Transverse colon (tissue), 4 donors: ENCODE measurements around the gene DPY19L3. TPM values are rescaled to one million over a fixed set of nuclear protein-coding genes. Genes with fewer than 3 reads are reported as not detected.

ENCODE experiments used
- DNase-seq: peaks from one replicate; pipeline ENCODE4 v3.0.0-alpha.2; 2019
- H3K27ac ChIP-seq, 4 donors: fragments of 200-600 bp; sonication (generic); 2 replicates each; pipeline ENCODE4 v1.5.1; 2016 to 2018; ENCODE audit warnings: inconsistent platforms in 4 of 4
- H3K27me3 ChIP-seq: fragments of 200-600 bp; sonication (generic); 2 replicates; pipeline ENCODE4 v1.5.1; 2017; ENCODE audit warnings: inconsistent platforms
- H3K36me3 ChIP-seq, 4 donors: fragments of 200-600 bp; sonication (generic); 2 replicates each; pipeline ENCODE4 v1.5.1; 2017 to 2019; ENCODE audit warnings: inconsistent platforms in 4 of 4
- H3K4me1 ChIP-seq, 4 donors: fragments of 200-600 bp; sonication (generic); 2 replicates each; pipeline ENCODE4 v1.5.1; 2017 to 2020; ENCODE audit warnings: inconsistent platforms in 4 of 4
- H3K4me3 ChIP-seq, 4 donors: fragments of 200-600 bp; sonication (generic); 1 replicate in 1 of 4; 2 replicates in 3 of 4; pipeline versions ENCODE4 v1.5.1 to v1.6.1; 2017 to 2019; ENCODE audit warnings: inconsistent platforms in 4 of 4
- H3K9me3 ChIP-seq, 2 donors: fragments of 200-600 bp; sonication (generic); 2 replicates each; pipeline ENCODE4 v1.5.1; 2017 to 2019; ENCODE audit warnings: inconsistent platforms in 2 of 2
- CTCF ChIP-seq, 5 experiments: fragments of 200-600 bp in 3 of 5; fragments of 450-650 bp in 2 of 5; sonication (generic) in 3 of 5; IDR thresholded peaks; 1 replicate in 2 of 5; 2 replicates in 3 of 5; pipeline ENCODE4 v1.5.1; 2016 to 2017; ENCODE audit warnings: antibody characterized with exemption in 5 of 5, inconsistent platforms in 3 of 5, mild to moderate bottlenecking in 2 of 5, moderate library complexity in 1 of 5
- EP300 ChIP-seq: sonication (generic); formaldehyde crosslinking; IDR thresholded peaks from one replicate; pipeline ENCODE4 v1.6.1; 2017; ENCODE audit warnings: antibody characterized with exemption, low read depth
- POLR2A ChIP-seq: fragments of 450-650 bp; IDR thresholded peaks from one replicate; pipeline ENCODE4 v1.6.1; 2016; ENCODE audit warnings: antibody characterized with exemption, mild to moderate bottlenecking, moderate library complexity
- POLR2AphosphoS5 ChIP-seq, 3 donors: sonication (generic); formaldehyde crosslinking; IDR thresholded peaks; one replicate each; pipeline ENCODE4 v1.6.1; 2016; ENCODE audit warnings: antibody characterized with exemption in 3 of 3
- WGBS, 2 donors: methylation state at CpG; one replicate each; pipeline ENCODE4 v1.1.5; 2018; ENCODE audit warnings: low coverage in 1 of 2; 5-methylcytosine and 5-hydroxymethylcytosine counted together
- in situ Hi-C, 4 donors: fragments of 200-750 bp; cut with MboI; loops; one replicate each; pipeline versions ENCODE4 v1.15.0 to v1.15.1; 2017; ENCODE audit warnings: low sequenced_read_pairs in 3 of 4, low pct_ligation_motif_present in 1 of 4, low pct_unique_long_range_greater_than_20kb in 1 of 4
- intact Hi-C: fragments of 100-400 bp; cut with DNase I; formaldehyde crosslinking; loops from one replicate; pipeline ENCODE4 v1.15.1; 2023; ENCODE audit warnings: low total_unique reads
- total RNA-seq, 4 donors: library from RNA; depleted of rRNA; stranded (reverse); fragments of >200 nt; gene quantifications; one replicate each; pipeline ENCODE4 v1.1.0, GENCODE V29; 2016

The DPY19L3 gene
- total RNA-seq, 4 donors from 2014 or later = 15.6 to 48.6 (median 20.2) TPM

- Histone ChIP-seq H3K4me3 (no peak overlapping the region), H3K27ac (no peak overlapping the region), H3K4me1 (peaks cover 0 to 12% (median 6%) of the 10 kb centered on the region in 4 donors), H3K9me3 (no peaks in the 10 kb centered on the region), H3K27me3 (no peaks in the 10 kb centered on the region), H3K36me3 (no peaks in the 10 kb centered on the region)
- 88 to 92% methylated on average over 3 of the region's 3 CpGs for WGBS, 2 donors
- intact Hi-C loops (no loop called here), in situ Hi-C loops (no loop called here)
- no peak for TF ChIP-seq EP300
- no peak for TF ChIP-seq POLR2AphosphoS5 (IDR thresholded peaks at IDR 0.05)
- no peak for TF ChIP-seq POLR2A
- DNase-seq = no peak
Observed at GRCh38 chr19:32392901-32393300, 12.7 kb upstream of the DPY19L3 start.

- no peak overlapping the region for H3K27ac ChIP-seq
- H3K36me3 ChIP-seq = no peaks in the 10 kb centered on the region
- intact Hi-C loops = no loop called here
- H3K9me3 ChIP-seq = no peaks in the 10 kb centered on the region
- no peak for TF ChIP-seq POLR2AphosphoS5 (IDR thresholded peaks at IDR 0.05)
- no peak for TF ChIP-seq EP300
- TF ChIP-seq CTCF (IDR thresholded peaks at IDR 0.05) = no peak
- no peak for TF ChIP-seq POLR2A
- H3K27me3 ChIP-seq = no peaks in the 10 kb centered on the region
- no peaks in the 10 kb centered on the region for H3K4me1 ChIP-seq
- no peak overlapping the region for H3K4me3 ChIP-seq
- in situ Hi-C loops = no loop called here
- no peak for DNase-seq
- 85 to 90% methylated on average over 2 to 6 of the region's 6 CpGs for WGBS, 2 donors
Observed at GRCh38 chr19:32396046-32396652, 9.4 kb upstream of the DPY19L3 start.

- TF ChIP-seq POLR2AphosphoS5 (IDR thresholded peaks at IDR 0.05) (no peak), CTCF (IDR thresholded peaks at IDR 0.05) (no peak), EP300 (no peak), POLR2A (no peak)
- no peak for DNase-seq
- intact Hi-C loops = no loop called here
- Histone ChIP-seq H3K36me3 (no peaks in the 10 kb centered on the region), H3K9me3 (no peaks in the 10 kb centered on the region), H3K4me1 (no peaks in the 10 kb centered on the region), H3K4me3 (no peak overlapping the region), H3K27ac (no peak overlapping the region), H3K27me3 (no peaks in the 10 kb centered on the region)
- 58 to 71% methylated on average over 2 to 5 of the region's 5 CpGs for WGBS, 2 donors
- in situ Hi-C loops = no loop called here
Observed at GRCh38 chr19:32397671-32398101, 7.9 kb upstream of the DPY19L3 start.

- no peak for DNase-seq
- intact Hi-C loops (no loop called here), in situ Hi-C loops (loop anchor here in 1 of 4 donors (10.0 kb wide), 1 partner anchor 57 kb away; the partner anchor contains the start of gene ZNF507)
- WGBS, 2 donors = 80 to 100% methylated on average over 1 of the region's 1 CpG
- Histone ChIP-seq H3K36me3 (no peaks in the 10 kb centered on the region), H3K4me3 (no peak overlapping the region), H3K9me3 (no peaks in the 10 kb centered on the region), H3K27ac (no peak overlapping the region), H3K4me1 (peaks cover 10 to 19% (median 15%) of the 10 kb centered on the region in 4 donors), H3K27me3 (no peaks in the 10 kb centered on the region)
- no peak for TF ChIP-seq EP300
- TF ChIP-seq CTCF (IDR thresholded peaks at IDR 0.05) = no peak
- no peak for TF ChIP-seq POLR2A
Observed at GRCh38 chr19:32401992-32402391, 3.6 kb upstream of the DPY19L3 start.
